Spleen (tissue), 11 donors: Measurements from ENCODE around the gene SWSAP1. TPM values are rescaled to one million over a fixed set of nuclear protein-coding genes. Genes with fewer than 3 reads are reported as not detected.
A peak's percentile ranks its signal among the peaks of the same experiment; 100 is the strongest.

ENCODE experiments used
- DNase-seq: peaks from one replicate; pipeline ENCODE4 v3.0.0-alpha.2; 2020
- H3K27ac ChIP-seq, 8 donors: fragments of 200-600 bp; sonication (generic) in 7 of 8; 1 replicate in 4 of 8; 2 replicates in 4 of 8; pipeline versions ENCODE4 v1.5.0 to v1.8.0; 2016 to 2021; ENCODE audit warnings: inconsistent platforms in 4 of 8, mild to moderate bottlenecking in 4 of 8, moderate library complexity in 1 of 8
- H3K27me3 ChIP-seq, 7 donors: fragments of 200-600 bp; sonication (generic) in 6 of 7; replicated peaks in 1 of 7; 1 replicate in 4 of 7; 2 replicates in 3 of 7; pipeline versions ENCODE4 v1.5.0 to v1.8.0; 2016 to 2021; ENCODE audit warnings: inconsistent platforms in 3 of 7, mild to moderate bottlenecking in 1 of 7
- H3K36me3 ChIP-seq, 6 donors: fragments of 200-600 bp; sonication (generic) in 5 of 6; 1 replicate in 4 of 6; 2 replicates in 2 of 6; pipeline versions ENCODE4 v1.5.0 to v1.8.0; 2016 to 2021; ENCODE audit warnings: inconsistent platforms in 2 of 6
- H3K4me1 ChIP-seq, 6 donors: fragments of 200-600 bp; sonication (generic) in 5 of 6; 1 replicate in 3 of 6; 2 replicates in 3 of 6; pipeline versions ENCODE4 v1.5.0 to v1.8.0; 2016 to 2021; ENCODE audit warnings: inconsistent platforms in 3 of 6
- H3K4me3 ChIP-seq, 8 donors: fragments of 200-600 bp; sonication (generic) in 7 of 8; 1 replicate in 4 of 8; 2 replicates in 4 of 8; pipeline versions ENCODE4 v1.5.0 to v1.8.0; 2016 to 2021; ENCODE audit warnings: inconsistent platforms in 4 of 8, mild to moderate bottlenecking in 4 of 8, moderate library complexity in 2 of 8
- H3K9me3 ChIP-seq, 8 donors: fragments of 200-600 bp; sonication (generic) in 7 of 8; 1 replicate in 4 of 8; 2 replicates in 4 of 8; pipeline versions ENCODE4 v1.5.0 to v1.8.0; 2016 to 2021; ENCODE audit warnings: inconsistent platforms in 4 of 8
- POLR2A ChIP-seq, 3 donors: fragments of 450-650 bp; IDR thresholded peaks; one replicate each; pipeline ENCODE4 v1.5.1; 2017; ENCODE audit warnings: antibody characterized with exemption in 3 of 3, mild to moderate bottlenecking in 1 of 3
- POLR2AphosphoS5 ChIP-seq, 3 donors: sonication (generic); formaldehyde crosslinking; IDR thresholded peaks; one replicate each; pipeline ENCODE4 v1.5.1; 2017; ENCODE audit warnings: antibody characterized with exemption in 3 of 3
- WGBS, 5 donors: extraction: QIAGEN DNeasy Blood & Tissue Kit in 3 of 5; methylation state at CpG; one replicate each; pipeline versions ENCODE4 v1.1.5 to v1.1.7; 2013 to 2018; 5-methylcytosine and 5-hydroxymethylcytosine counted together
- intact Hi-C: fragments of 100-400 bp; cut with DNase I; formaldehyde crosslinking; loops from one replicate; pipeline ENCODE4 v1.15.0; 2023; ENCODE audit warnings: low total_unique reads
- polyA plus RNA-seq, 3 donors: library from polyadenylated mRNA; stranded (reverse); fragments of 200-250 nt; gene quantifications; one replicate each; pipeline ENCODE4 v1.2.1, GENCODE V29; 2013
- total RNA-seq, 7 donors: library from RNA; depleted of rRNA in 3 of 7; stranded (reverse); fragments of >200 nt in 3 of 7; fragmentation: NEBNext Ultra II Directional in 4 of 7; extraction: Animal tissue kit (Norgen Biotek cat#: 25700) in 4 of 7; gene quantifications; one replicate each; pipeline versions ENCODE4 v1.1.0 to v1.2.1, GENCODE V29; 2016 to 2021
- TF ChIP-seq, protein P1 (sequence below), 11 experiments: fragments of 200-600 bp in 7 of 11; fragments of 450-650 bp in 4 of 11; sonication (generic) in 4 of 11; IDR thresholded peaks in 8 of 11; conservative IDR thresholded peaks in 3 of 11; 1 replicate in 7 of 11; 2 replicates in 4 of 11; pipeline versions ENCODE4 v1.4.0 to v1.8.0; 2016 to 2021; ENCODE audit warnings: antibody characterized with exemption in 11 of 11, inconsistent platforms in 4 of 11, mild to moderate bottlenecking in 1 of 11
- donor health status: healthy with polysubstance abuse.
- donor health status: DM: no; HTN: no; CAD: no; lungs with moderate emphysema.
- donor health status: DM: no; HTN: no; CAD: no.
- donor health status: Bipolar disorder and iron deficiency.
- donor health status: healthy.
- donor health status: DM: no; HTN: no; CAD: no.
- donor health status: DM: yes; HTN: yes; CAD: no.

The SWSAP1 gene
- total and polyA plus RNA-seq, 10 donors, result 2.7 to 9.3 (median 4.7) TPM

GRCh38 chr19:11370744-11371143 is 3.7 kb upstream of the SWSAP1 start:
- WGBS, 5 donors, result 86 to 94% (median 92%) methylated on average over 2 of the region's 2 CpGs
- no peaks in the 10 kb centered on the region for H3K9me3 ChIP-seq
- TF ChIP-seq, protein P1, sequence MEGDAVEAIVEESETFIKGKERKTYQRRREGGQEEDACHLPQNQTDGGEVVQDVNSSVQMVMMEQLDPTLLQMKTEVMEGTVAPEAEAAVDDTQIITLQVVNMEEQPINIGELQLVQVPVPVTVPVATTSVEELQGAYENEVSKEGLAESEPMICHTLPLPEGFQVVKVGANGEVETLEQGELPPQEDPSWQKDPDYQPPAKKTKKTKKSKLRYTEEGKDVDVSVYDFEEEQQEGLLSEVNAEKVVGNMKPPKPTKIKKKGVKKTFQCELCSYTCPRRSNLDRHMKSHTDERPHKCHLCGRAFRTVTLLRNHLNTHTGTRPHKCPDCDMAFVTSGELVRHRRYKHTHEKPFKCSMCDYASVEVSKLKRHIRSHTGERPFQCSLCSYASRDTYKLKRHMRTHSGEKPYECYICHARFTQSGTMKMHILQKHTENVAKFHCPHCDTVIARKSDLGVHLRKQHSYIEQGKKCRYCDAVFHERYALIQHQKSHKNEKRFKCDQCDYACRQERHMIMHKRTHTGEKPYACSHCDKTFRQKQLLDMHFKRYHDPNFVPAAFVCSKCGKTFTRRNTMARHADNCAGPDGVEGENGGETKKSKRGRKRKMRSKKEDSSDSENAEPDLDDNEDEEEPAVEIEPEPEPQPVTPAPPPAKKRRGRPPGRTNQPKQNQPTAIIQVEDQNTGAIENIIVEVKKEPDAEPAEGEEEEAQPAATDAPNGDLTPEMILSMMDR (IDR thresholded peaks at IDR 0.05 in 8 of 11, conservative IDR thresholded peaks at IDR 0.05 in 3 of 11), result no peak
- no peak for TF ChIP-seq POLR2A (IDR thresholded peaks at IDR 0.05)
- TF ChIP-seq POLR2AphosphoS5 (IDR thresholded peaks at IDR 0.05), result no peak

GRCh38 chr19:11373166-11373884 is 1.1 kb upstream of the SWSAP1 start:
- no peaks in the 10 kb centered on the region for H3K9me3 ChIP-seq
- H3K27ac ChIP-seq, result peak overlapping the region in 3 of 8 donors; percentile 95 to 97 (median 95)
- H3K4me1 ChIP-seq, result peaks cover 31 to 48% (median 38%) of the 10 kb centered on the region in 6 donors
- peak overlapping the region in 3 of 8 donors; percentile 57 to 72 (median 62) for H3K4me3 ChIP-seq
- no peaks in the 10 kb centered on the region for H3K27me3 ChIP-seq
- WGBS, 5 donors, result 53 to 59% (median 56%) methylated on average over 10 of the region's 10 CpGs
- intact Hi-C loops, result no loop called here
- peaks cover 0 to 40% (median 5%) of the 10 kb centered on the region in 6 donors for H3K36me3 ChIP-seq
- no peak for DNase-seq
- TF ChIP-seq POLR2AphosphoS5 (IDR thresholded peaks at IDR 0.05) (no peak), POLR2A (IDR thresholded peaks at IDR 0.05) (no peak)
- TF ChIP-seq, protein P1 (IDR thresholded peaks at IDR 0.05 in 8 of 11, conservative IDR thresholded peaks at IDR 0.05 in 3 of 11), result no peak

More at GRCh38 chr19:11370744-11371143, 3.7 kb upstream of the SWSAP1 start:
- Histone ChIP-seq H3K4me3 (no peak overlapping the region), H3K27ac (no peak overlapping the region), H3K4me1 (peaks cover 8 to 22% (median 12%) of the 10 kb centered on the region in 6 donors), H3K27me3 (no peaks in the 10 kb centered on the region), H3K36me3 (peaks cover 0 to 58% (median 8%) of the 10 kb centered on the region in 6 donors)
- intact Hi-C loops, result no loop called here
- no peak for DNase-seq

- Histone ChIP-seq H3K4me1 (peaks cover 31 to 54% (median 40%) of the 10 kb centered on the region in 6 donors), H3K36me3 (peaks cover 0 to 40% (median 4%) of the 10 kb centered on the region in 6 donors), H3K4me3 (peak overlapping the region; percentile 39 to 73 (median 60)), H3K27me3 (no peaks in the 10 kb centered on the region), H3K27ac (peak overlapping the region; percentile 91 to 100 (median 96)), H3K9me3 (no peaks in the 10 kb centered on the region)
- intact Hi-C loops, result no loop called here
- WGBS, 5 donors, result 16 to 35% (median 20%) methylated on average over 11 of the region's 11 CpGs
- TF ChIP-seq, protein P1 (IDR thresholded peaks at IDR 0.05 in 8 of 11, conservative IDR thresholded peaks at IDR 0.05 in 3 of 11), result no peak
- no peak for TF ChIP-seq POLR2A (IDR thresholded peaks at IDR 0.05)
- TF ChIP-seq POLR2AphosphoS5 (IDR thresholded peaks at IDR 0.05), result no peak
- no peak for DNase-seq
Observed at GRCh38 chr19:11373885-11374432, 507 bp upstream of the SWSAP1 start.
